Right lobe of liver (tissue), 4 donors: ENCODE measurements around the gene ODAD2.
"Not testable (repeated sequence)": the region's sequence is repeated elsewhere in the genome, so short reads cannot be mapped to it uniquely, and the experiment has no call there.

Experiments used
- CTCF ChIP-seq, 4 donors: fragments of 200-600 bp in 3 of 4; fragments of 450-650 bp in 1 of 4; IDR thresholded peaks; one replicate each; pipeline versions ENCODE4 v1.5.1 to v1.8.0; 2016 to 2022; ENCODE audit warnings: antibody characterized with exemption in 4 of 4, mild to moderate bottlenecking in 2 of 4
- POLR2A ChIP-seq: fragments of 450-650 bp; IDR thresholded peaks from one replicate; pipeline ENCODE4 v1.6.1; 2017; ENCODE audit warnings: antibody characterized with exemption, mild to moderate bottlenecking
- donor health status: DM: no; HTN: no; CAD: no.
- donor health status: DM: no; HTN: no; CAD: no.
- donor health status: DM: no; HTN: yes; CAD: no.

GRCh38 chr10:27958383-27958782, 40.5 kb downstream of the ODAD2 start:
- not testable (repeated sequence) for TF ChIP-seq CTCF (IDR thresholded peaks at IDR 0.05); POLR2A
